Hypothalamus (tissue), 51 donors: ENCODE data around the gene SPAG16.
"Not testable (repeated sequence)": the region's sequence is repeated elsewhere in the genome, so short reads cannot be mapped to it uniquely, and the experiment has no call there.

Experiments
- DNase-seq, 51 donors: peaks; one replicate each; lab custom pipeline; 2025; lab: John Stamatoyannopoulos, UW

SPAG16 gene

DNA sequence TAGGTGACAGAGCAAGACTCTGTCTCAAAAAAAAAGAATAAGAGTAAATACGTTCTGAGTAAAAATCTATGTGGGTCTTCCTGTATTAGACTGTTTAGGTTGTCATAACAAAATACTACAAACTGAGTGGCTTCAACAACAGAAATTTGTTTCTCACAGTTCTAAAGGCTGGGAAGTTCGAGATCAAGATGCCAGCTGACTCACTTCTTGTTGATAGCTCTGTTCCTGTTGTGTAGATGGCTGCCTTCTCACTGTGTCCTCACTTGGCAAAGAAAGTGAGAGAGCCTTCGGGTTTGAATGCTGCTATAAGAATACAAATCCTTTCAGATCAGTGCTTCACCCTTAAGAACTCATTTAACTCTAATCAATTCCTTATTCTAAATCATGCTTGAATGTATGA is 696.6 kb downstream of the SPAG16 start:
- DNase-seq = no peak

DNA sequence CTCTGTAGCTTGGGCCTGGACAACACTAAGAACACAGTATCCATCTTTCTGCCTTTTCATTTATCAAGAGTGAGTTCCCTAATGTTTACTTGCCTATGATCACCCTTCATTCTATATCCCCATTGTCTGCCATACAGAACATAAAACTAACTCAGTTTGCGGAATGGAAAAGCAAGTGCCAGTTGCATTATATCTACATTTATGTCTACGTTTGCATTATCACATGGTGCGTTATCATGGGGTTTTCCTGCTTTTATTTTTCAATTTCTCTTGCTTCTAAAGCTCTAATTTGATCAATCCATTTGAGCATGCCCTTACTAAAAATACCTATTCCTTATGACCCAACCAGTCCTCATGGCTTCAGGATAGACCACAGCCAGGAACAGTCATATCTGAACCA is 704.9 kb downstream of the SPAG16 start:
- no peak for DNase-seq

DNA sequence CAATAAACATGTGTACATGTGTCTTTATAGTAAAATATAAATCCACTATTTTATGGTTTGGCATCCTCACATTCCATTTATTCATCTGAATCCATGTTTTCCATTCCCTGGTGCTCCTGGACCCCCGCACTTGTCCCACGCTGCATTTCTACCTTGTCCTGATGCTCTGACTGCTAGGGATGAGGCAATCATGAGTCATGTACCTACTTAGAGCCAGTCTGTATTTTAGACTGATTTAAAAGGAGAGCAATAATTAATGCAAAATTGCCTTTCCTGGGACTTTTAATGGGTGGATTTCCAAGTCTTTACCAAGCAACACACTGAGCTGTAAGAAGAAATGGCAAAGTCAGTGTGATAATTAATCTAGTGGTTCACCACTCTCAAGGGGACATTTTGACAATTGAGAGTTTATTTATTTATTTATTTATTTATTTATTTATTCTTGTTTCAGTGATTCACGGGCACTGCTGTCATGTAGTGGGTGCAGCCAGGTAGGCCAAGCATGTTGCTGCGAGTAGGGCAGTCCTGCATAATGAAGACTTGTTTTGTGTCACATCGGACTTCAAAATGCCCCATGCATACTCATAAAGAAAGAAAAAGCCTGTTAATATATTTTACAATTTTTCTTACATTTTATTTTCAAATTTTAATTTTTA is 707.3 kb downstream of the SPAG16 start:
- DNase-seq = no peak

DNA sequence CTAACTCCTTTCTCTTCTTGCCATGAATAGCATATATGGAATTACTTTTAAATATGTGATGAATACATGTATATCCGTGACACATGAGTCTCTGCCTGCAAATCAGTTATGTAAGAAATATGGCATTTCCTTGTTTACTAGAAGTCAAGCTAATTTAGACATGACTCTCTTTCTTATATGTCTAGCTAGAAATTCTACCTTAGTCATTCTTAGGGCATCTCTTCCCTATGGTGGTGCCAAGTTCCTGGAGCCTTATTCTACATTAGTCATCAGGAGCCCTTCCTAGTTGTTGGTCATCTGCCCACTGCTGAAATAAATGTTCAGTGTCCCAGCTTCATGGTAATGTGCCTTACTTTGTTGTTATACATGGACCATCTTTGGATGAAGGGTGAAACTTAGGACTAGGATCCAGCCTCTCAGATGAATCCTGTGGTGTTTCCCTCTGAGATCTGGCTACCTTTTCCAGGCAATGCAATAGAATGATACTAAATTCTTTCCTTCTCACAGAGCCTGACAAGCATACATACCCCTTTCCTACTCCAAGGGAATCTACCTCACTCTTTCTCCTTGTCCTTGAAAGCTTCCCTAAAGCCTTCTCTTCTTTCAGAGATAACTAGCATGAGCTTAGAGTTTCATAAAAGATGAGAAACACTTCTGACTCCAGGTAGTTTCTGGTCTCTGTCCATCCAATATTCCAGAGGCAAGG is 711.3 kb downstream of the SPAG16 start:
- DNase-seq = no peak

DNA sequence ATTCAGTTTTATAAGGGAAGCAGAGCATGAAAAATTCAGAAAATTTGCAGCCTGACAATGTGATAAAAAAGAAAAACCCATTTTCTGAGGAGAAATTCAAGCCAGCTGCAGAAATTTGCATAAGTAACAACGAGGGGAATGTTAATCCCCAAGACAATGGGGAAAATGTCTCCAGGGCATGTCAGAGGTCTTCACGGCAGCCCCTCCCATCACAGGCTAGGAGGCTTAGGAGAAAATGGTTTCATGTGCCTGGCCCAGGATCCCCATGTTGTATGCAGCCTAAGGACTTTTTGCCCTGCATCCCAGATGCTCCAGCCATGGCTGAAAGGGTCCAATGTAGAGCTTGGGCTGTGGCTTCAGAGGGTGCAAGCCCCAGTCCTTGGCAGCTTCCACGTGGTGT is 714.7 kb downstream of the SPAG16 start:
- not testable (repeated sequence) for DNase-seq

DNA sequence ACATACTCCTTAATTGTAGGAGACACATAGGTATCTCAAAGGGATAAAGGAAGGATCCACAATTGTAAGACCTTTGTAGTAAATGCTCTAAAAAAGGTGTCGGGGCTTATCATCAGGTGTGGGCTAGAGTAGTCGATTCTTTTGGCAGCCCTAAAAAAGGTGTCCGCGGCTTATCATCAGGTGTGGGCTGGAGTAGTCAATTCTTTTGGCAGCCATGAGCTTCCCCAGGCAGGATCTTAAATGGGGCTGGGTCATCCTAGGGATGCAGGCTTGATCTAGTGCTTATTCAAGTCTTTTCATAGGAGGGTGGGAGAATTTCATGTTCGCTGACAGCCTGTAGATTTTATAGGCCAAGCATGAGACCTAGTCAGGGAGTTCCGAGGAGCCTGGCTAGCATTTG is 720.2 kb downstream of the SPAG16 start:
- DNase-seq = no peak

DNA sequence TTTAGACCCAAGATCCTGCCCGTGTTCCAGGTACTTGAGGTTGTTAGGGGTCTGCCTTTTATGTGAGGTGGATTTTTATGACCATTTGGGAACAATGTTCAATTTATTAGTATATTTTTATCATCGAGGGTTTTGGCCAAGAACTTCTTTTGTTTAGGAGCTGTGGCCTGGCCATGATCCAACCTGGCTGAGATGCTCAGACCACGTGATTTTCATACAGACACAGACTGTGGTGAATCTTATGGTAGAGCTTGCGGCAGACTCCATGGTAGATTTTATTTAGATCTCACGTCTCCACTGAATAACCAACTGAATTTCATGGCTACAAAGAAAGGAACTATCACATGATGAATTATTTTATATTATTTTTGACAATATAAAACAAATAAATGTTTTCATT is 721.1 kb downstream of the SPAG16 start:
- DNase-seq = peak in 7 of 51 donors; percentile 1 to 36 (median 5)

DNA sequence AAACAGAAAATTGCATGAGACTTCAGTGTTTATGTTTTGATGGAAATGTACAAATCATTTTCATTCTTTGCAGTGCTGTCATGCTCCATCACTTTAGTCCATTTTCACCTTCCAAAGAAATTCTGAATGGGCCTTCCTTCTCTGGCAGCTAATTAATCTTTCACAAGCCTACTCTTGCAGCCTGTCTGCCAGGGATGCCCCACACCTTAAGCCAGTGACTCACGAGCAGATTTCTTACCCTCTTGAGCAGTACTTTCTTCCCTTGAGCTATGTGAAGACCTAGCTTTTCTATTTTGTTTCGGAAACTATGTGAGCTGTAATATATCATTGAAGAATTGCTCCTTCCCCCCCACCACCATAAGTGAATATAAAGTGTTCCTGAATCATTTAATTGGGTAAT is 722.3 kb downstream of the SPAG16 start:
- DNase-seq = no peak

DNA sequence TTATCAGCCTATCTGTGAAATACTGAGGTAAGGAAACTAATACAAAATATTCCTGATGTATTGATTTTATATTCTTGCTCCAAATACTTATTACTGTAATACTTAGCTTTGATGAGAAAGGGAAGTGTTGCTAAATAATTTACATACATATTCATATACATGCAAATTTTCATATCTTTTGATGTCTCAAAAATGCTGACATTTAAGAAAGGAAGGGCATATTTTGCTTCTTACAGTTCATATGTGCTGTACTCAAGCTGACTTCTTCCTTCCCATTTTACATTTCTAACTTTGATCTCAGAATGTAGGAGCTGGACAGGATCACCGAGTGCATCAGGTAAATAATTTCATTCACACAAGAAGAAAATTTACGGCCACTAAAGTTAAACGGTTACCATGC is 727.4 kb downstream of the SPAG16 start:
- no peak for DNase-seq

DNA sequence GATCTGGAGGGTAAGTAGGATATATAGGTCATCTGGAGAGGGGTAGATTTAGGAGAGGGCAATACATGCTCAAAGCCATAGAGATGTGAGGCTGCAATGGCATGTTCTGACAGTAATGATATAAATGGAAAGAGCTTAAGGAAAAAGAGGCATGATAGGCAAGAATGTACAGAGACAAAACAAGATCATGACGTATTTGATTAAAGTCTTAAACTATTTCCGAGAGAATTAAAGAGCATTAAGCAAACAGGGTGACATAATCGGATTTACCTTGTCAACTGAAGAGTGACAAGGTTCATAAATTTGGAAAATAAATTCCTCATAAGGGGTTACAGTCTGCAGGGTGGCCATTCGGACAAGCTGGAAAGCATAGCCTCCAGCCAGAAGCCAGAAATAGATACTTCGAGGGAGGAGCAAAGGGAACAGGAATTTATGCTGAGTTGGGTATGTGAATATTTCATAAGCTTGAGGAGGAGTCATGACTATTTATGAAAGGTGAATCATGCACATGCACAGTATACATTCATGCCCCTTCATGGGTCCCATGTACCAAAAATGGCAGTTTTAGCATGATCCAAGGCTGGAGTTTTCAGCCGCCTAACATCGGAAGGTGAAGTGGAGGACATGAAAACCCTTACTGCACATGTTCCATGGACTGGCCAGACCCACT is 730.4 kb downstream of the SPAG16 start:
- no peak for DNase-seq

DNA sequence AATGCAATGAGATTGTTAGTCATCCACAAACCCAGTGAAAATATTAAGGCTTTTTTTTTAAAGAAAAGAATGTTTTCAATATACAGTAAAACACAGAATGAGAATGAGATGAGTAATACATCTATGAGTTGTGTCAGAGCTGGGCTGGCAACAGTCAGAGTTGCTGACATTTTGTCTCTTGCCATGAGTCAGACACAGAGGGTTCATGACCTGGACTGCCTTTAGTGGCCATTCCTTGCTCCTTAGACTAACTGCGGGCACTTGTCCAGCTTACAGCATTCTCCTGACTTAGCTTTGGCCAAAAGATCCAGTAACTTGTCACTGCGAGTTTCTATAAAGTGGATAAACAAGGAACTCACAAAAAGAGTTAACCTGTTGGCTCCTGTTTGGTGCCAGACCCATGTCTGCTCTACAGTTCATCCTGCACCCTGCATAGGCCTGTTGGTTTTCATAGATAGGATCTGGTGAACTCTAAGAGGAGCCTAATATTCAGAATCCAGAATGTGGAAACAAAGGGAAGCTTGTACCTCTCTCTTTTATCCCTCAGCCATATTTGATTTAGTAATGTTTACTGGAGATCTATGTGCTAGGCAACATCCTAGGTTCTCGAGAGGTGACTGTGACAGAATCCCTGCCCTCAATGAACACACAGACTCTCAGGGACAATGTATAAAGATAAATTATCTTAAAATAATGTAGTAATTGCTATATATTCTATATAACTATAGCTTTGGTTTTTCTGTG is 735.1 kb downstream of the SPAG16 start:
- peak in 4 of 51 donors; percentile 3 to 28 (median 5) for DNase-seq

DNA sequence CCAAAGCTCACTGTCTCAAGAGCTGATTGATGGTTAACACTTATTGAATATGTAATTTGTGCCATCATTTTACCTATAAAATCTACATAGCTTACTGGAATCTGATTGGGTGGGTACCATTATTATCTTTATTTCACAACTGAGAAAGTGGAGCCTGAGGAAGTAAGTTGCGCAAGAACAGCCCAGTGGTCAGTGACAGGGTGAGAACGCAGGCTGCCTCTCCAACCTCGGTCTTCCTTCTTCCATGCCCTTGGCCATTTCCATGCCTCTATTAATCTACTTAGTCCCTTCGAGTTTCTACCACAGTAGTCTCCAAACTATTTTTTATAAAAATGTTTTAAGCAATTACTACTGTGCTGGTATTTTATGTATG is 735.7 kb downstream of the SPAG16 start:
- no peak for DNase-seq

DNA sequence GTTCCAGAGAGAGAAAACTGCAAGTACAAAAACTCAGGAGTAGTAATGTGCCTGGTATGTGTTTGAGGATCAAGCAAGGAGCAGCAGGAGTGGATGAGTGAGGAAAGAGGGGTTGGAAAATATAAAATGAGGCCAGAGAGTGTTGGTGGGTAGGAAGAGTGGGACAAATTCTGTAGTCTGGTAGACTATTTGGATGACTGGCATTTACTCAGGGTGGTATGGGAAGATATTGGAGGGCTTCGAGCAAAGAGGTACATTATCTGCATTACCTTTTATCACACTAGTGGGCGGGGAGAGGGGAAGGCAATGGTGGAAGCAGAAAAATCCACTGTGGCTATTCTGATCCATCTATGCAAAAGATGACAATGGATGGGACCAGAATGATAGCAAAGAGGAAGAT is 744.9 kb downstream of the SPAG16 start:
- DNase-seq = no peak

DNA sequence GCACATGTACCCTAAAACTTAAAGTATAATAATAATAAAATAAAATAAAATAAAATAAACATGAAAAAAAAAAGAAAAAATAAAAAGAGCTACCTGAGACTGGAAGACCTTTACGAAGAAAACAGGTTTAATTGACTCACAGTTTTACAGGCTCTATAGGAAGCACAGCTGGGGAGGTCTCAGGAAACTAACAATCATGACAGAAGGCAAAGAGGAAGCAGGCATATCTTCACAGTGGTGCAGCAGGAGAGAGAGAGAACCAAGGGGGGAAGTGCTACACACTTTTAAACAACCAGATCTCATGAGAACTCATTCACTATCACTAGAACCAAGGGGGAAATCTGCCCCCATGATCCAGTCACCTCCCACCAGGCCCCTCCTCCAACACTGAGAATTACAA is 747.3 kb downstream of the SPAG16 start:
- no peak for DNase-seq

DNA sequence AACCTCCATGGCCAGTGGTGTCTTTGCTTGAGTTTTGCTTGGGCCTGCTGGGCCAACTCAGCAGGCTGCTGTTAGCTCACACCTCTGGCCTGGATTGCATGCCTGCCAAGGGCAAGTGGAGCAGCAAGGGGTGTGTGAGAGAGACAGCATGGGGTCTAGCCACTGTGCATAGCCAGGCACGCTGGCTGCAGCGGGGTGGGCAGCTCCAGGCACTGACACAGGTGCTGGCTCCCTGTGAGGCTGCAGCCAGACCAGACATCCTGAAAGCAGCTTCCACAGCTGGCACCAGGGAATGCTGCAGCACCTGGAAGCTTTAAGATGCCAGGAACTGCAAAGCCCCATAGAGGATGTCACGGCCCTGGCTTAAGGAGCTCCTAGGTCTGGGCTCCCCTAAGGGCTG is 750.2 kb downstream of the SPAG16 start:
- DNase-seq = no peak

DNA sequence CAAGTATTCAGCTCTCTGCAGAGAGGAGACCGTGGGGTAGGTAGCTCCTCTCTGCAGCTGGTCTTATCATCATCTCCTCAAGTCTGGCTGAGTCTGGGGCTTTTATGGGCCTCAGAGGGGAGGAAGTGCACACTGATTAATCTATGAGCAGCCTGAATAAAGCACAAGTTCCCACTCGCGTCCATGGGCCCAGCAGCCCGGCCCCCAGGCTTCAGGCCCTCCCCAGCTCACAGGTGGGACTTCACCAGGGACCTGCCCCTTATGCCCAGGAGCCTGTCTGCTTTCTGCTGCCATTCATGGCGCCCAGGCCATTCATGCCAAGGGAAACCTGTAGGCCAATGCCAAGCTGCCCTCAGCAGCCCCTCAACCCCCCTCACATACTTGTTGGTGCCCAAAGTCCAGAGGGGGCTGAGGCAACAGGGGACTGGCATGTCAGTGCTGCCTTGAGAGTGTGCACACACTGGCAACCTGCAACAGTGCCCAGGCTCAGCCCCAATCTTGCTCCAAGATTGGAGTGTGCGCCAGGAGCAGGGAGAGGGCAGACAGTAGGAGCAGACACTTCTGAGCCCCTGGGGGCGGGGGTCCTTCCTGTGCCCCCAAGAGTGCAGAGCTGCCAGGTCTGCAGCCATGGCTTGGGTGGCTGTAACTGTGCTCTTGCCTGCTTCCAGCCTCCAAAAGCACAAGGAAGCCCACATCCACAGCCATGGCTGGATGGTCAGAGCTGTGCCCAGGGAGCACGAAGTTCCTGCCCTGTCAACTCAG is 751.0 kb downstream of the SPAG16 start:
- DNase-seq = no peak

DNA sequence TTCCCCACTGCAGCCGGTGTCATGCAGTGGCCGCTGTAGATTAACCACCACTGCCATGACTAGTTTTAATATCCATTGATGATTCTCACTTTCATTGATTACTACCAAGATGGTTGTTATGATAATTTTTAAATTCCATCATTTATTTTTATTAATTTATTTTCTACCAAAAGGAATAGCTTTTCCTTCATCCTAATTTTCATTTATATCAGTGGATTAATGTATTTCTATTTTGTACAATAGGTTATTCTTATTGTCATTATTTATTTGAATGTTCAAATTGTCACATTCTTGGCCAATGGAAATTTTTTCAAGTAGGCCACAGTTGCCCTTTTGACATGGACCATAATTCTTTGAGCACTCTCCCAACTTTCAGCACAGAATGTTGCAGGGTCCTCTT is 751.7 kb downstream of the SPAG16 start:
- DNase-seq = no peak

DNA sequence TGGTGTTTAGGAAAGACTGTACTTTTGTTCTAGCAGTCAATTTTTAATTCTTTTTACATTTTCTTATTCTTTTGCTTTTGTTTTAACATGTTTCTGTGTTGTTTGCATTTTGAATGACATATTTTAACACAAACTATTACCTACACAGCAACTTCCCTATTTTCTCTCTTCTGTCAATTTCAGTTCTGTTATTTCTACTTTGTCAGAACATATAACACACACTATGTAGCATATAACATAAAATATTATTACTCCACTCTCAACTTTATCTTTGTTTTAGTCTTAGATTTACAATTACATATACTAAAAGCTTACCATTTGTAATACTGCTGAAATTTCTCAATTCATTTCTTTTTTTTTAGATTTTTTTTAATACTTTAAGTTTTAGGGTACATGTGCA is 753.9 kb downstream of the SPAG16 start:
- DNase-seq = no peak

DNA sequence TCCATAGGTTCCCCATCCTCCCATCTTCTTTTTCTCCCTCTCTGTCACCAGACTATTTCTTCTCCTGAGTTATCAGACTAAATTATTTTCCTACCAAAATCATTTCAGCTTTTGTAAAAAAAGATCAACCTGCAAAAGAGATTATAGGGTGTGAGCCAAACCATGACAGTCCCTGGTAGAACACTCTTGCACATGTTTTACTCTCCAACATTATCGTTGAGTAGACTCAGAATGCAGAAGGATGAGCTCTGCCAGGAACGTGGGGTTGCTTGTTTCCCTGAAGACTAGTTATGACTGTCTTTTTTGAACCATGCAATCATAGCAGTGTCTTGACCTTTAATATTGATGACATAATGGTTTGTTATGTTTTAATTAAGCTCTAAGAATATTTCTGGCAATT is 766.5 kb downstream of the SPAG16 start:
- no peak for DNase-seq

DNA sequence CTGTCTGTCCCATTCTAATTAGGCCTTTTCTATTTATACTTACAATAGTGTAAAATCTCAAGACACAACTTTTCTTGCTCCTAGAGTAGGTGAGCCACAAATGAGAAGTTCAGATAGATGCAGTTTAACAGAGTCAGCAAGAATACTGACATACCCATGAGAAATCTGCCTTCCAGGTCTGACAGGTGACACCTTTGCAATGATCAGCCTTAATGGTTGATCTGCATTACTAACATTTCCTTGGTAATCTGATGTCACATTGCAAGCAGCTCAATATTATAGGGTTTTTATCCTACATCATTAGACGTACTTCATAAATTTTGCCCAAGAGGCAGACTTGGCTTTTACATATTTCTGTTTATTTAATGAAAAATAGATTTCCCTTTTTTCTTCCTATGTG is 767.3 kb downstream of the SPAG16 start:
- DNase-seq = no peak

DNA sequence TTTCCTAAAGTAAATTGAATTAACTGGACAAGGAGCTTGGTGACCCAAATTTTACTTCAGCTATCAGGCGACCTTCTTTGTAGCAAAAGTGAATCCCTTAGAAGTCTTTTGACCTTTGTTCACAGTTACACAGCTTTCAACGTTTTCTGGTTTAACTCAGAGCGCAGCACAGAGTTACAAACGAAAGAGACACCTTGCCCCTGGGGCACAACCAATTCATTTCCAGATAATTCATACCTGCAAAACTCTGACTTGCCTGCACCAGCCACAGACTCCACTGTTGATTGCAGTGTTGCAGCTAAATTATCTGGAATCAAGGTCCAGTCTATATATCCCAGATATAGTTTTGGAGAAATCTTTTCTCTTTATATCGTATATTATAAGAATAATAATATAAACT is 768.0 kb downstream of the SPAG16 start:
- no peak for DNase-seq
